ENCODE measurements around the gene ASXL2.

ASXL2 gene

GRCh38 chr2:25763575-25763974 is 114.7 kb downstream of the ASXL2 start:
- TF ChIP-seq EGR1 (IDR thresholded peaks at IDR 0.05) (no peak), YY1 (IDR thresholded peaks at IDR 0.05; ENCODE audit: low read depth) (no peak), USF1 (IDR thresholded peaks at IDR 0.05) (no peak), TCF12 (IDR thresholded peaks at IDR 0.05; ENCODE audit: low read depth) (no peak), RAD21 (IDR thresholded peaks at IDR 0.05; ENCODE audit: low read depth) (no peak), TEAD4 (IDR thresholded peaks at IDR 0.05) (no peak), NFIC (IDR thresholded peaks at IDR 0.05) (no peak), ZBTB7A (IDR thresholded peaks at IDR 0.05; ENCODE audit: low read depth) (no peak)

GRCh38 chr2:25760297-25760696 is 118.0 kb downstream of the ASXL2 start:
- TF ChIP-seq CREB1 (IDR thresholded peaks at IDR 0.05; ENCODE audit: low read depth) (no peak), NFIC (IDR thresholded peaks at IDR 0.05) (no peak), MAX (IDR thresholded peaks at IDR 0.05) (no peak), TAF1 (IDR thresholded peaks at IDR 0.05; ENCODE audit: low read depth) (no peak), YY1 (IDR thresholded peaks at IDR 0.05; ENCODE audit: low read depth) (no peak), EP300 (IDR thresholded peaks at IDR 0.05; ENCODE audit: borderline replicate concordance) (no peak)

- TF ChIP-seq RAD21 (IDR thresholded peaks at IDR 0.05; ENCODE audit: low read depth) = no peak
- TF ChIP-seq EGR1 (IDR thresholded peaks at IDR 0.05) = no peak
- TF ChIP-seq EP300 (IDR thresholded peaks at IDR 0.05; ENCODE audit: borderline replicate concordance) = no peak
- no peak for TF ChIP-seq MAX (IDR thresholded peaks at IDR 0.05)
- TF ChIP-seq TCF12 (IDR thresholded peaks at IDR 0.05; ENCODE audit: low read depth) = no peak
- no peak for TF ChIP-seq CEBPB (IDR thresholded peaks at IDR 0.05)
- no peak for TF ChIP-seq REST (IDR thresholded peaks at IDR 0.05; ENCODE audit: low read depth)
- TF ChIP-seq TAF1 (IDR thresholded peaks at IDR 0.05; ENCODE audit: low read depth) = no peak
- no peak for TF ChIP-seq ZBTB7A (IDR thresholded peaks at IDR 0.05; ENCODE audit: low read depth)
- TF ChIP-seq YY1 (IDR thresholded peaks at IDR 0.05; ENCODE audit: low read depth) = no peak
- TF ChIP-seq CREB1 (IDR thresholded peaks at IDR 0.05; ENCODE audit: low read depth) = no peak
- no peak for TF ChIP-seq FOXM1 (IDR thresholded peaks at IDR 0.05; ENCODE audit: borderline replicate concordance, low read depth)
- TF ChIP-seq USF1 (IDR thresholded peaks at IDR 0.05) = no peak
- no peak for TF ChIP-seq NFIC (IDR thresholded peaks at IDR 0.05)
- TF ChIP-seq TEAD4 (IDR thresholded peaks at IDR 0.05) = no peak
Measured at GRCh38 chr2:25758348-25758747, 119.9 kb downstream of the ASXL2 start.

- TF ChIP-seq EGR1 (IDR thresholded peaks at IDR 0.05) (no peak), EP300 (IDR thresholded peaks at IDR 0.05; ENCODE audit: borderline replicate concordance) (no peak), CEBPB (IDR thresholded peaks at IDR 0.05) (no peak), TEAD4 (IDR thresholded peaks at IDR 0.05) (peak; percentile 8; the same call in 1 of the 2 replicates)
Measured at GRCh38 chr2:25757906-25758305, 120.4 kb downstream of the ASXL2 start.

GRCh38 chr2:25756536-25756935 is 121.8 kb downstream of the ASXL2 start:
- TF ChIP-seq NFIC (IDR thresholded peaks at IDR 0.05) = no peak
- no peak for TF ChIP-seq ZBTB7A (IDR thresholded peaks at IDR 0.05; ENCODE audit: low read depth)
- TF ChIP-seq TCF12 (IDR thresholded peaks at IDR 0.05; ENCODE audit: low read depth) = no peak
- TF ChIP-seq EGR1 (IDR thresholded peaks at IDR 0.05) = no peak
- TF ChIP-seq USF1 (IDR thresholded peaks at IDR 0.05) = no peak
- no peak for TF ChIP-seq TAF1 (IDR thresholded peaks at IDR 0.05; ENCODE audit: low read depth)
- TF ChIP-seq MAX (IDR thresholded peaks at IDR 0.05) = no peak
- TF ChIP-seq EP300 (IDR thresholded peaks at IDR 0.05; ENCODE audit: borderline replicate concordance) = no peak
- TF ChIP-seq TEAD4 (IDR thresholded peaks at IDR 0.05) = no peak
- TF ChIP-seq CEBPB (IDR thresholded peaks at IDR 0.05) = no peak
- TF ChIP-seq FOXM1 (IDR thresholded peaks at IDR 0.05; ENCODE audit: borderline replicate concordance, low read depth) = no peak
- no peak for TF ChIP-seq YY1 (IDR thresholded peaks at IDR 0.05; ENCODE audit: low read depth)
- TF ChIP-seq CREB1 (IDR thresholded peaks at IDR 0.05; ENCODE audit: low read depth) = no peak
- no peak for TF ChIP-seq REST (IDR thresholded peaks at IDR 0.05; ENCODE audit: low read depth)
- no peak for TF ChIP-seq RAD21 (IDR thresholded peaks at IDR 0.05; ENCODE audit: low read depth)

- no peak for TF ChIP-seq TAF1 (IDR thresholded peaks at IDR 0.05; ENCODE audit: low read depth)
- no peak for TF ChIP-seq NFIC (IDR thresholded peaks at IDR 0.05)
- no peak for TF ChIP-seq ZBTB7A (IDR thresholded peaks at IDR 0.05; ENCODE audit: low read depth)
- TF ChIP-seq CREB1 (IDR thresholded peaks at IDR 0.05; ENCODE audit: low read depth) = no peak
- no peak for TF ChIP-seq CEBPB (IDR thresholded peaks at IDR 0.05)
- TF ChIP-seq USF1 (IDR thresholded peaks at IDR 0.05) = no peak
- no peak for TF ChIP-seq REST (IDR thresholded peaks at IDR 0.05; ENCODE audit: low read depth)
- TF ChIP-seq YY1 (IDR thresholded peaks at IDR 0.05; ENCODE audit: low read depth) = no peak
- no peak for TF ChIP-seq EP300 (IDR thresholded peaks at IDR 0.05; ENCODE audit: borderline replicate concordance)
- TF ChIP-seq TCF12 (IDR thresholded peaks at IDR 0.05; ENCODE audit: low read depth) = no peak
- no peak for TF ChIP-seq EGR1 (IDR thresholded peaks at IDR 0.05)
Measured at GRCh38 chr2:25749676-25750075, 128.6 kb downstream of the ASXL2 start.
